Esophagus muscularis mucosa (tissue), 4 donors: ENCODE data around the gene GRIA2. TPM values are rescaled to one million over a fixed set of nuclear protein-coding genes. Genes with fewer than 3 reads are reported as not detected.
"Not testable (repeated sequence)": the region's sequence is repeated elsewhere in the genome, so short reads cannot be mapped to it uniquely, and the experiment has no call there.

Experiments
- DNase-seq: peaks from one replicate; pipeline ENCODE4 v3.0.0-alpha.2; 2017; ENCODE audit errors: extremely low spot score
- H3K27ac ChIP-seq, 4 donors: fragments of 200-600 bp; sonication (generic); replicated peaks in 1 of 4; 1 replicate in 3 of 4; 2 replicates in 1 of 4; pipeline ENCODE4 v1.5.1; 2016 to 2019; ENCODE audit warnings: mild to moderate bottlenecking in 1 of 4
- H3K27me3 ChIP-seq, 4 donors: fragments of 200-600 bp; sonication (generic); one replicate each; pipeline versions ENCODE4 v1.5.1 to v1.6.0; 2016 to 2019
- H3K36me3 ChIP-seq, 4 donors: fragments of 200-600 bp; sonication (generic); one replicate each; pipeline ENCODE4 v1.5.1; 2016 to 2019
- H3K4me1 ChIP-seq, 4 donors: fragments of 200-600 bp; sonication (generic); one replicate each; pipeline ENCODE4 v1.5.1; 2016 to 2019
- H3K4me3 ChIP-seq, 4 donors: fragments of 200-600 bp; sonication (generic); 1 replicate in 2 of 4; 2 replicates in 2 of 4; pipeline ENCODE4 v1.5.1; 2016 to 2019; ENCODE audit warnings: mild to moderate bottlenecking in 4 of 4, moderate library complexity in 1 of 4
- H3K9me3 ChIP-seq, 4 donors: fragments of 200-600 bp; sonication (generic); 1 replicate in 3 of 4; 2 replicates in 1 of 4; pipeline ENCODE4 v1.5.1; 2016 to 2019
- CTCF ChIP-seq, 3 experiments: fragments of 200-600 bp in 2 of 3; fragments of 450-650 bp in 1 of 3; sonication (generic) in 2 of 3; IDR thresholded peaks; one replicate each; pipeline ENCODE4 v1.5.1; 2017 to 2019; ENCODE audit warnings: antibody characterized with exemption in 3 of 3, mild to moderate bottlenecking in 2 of 3, moderate library complexity in 1 of 3
- EP300 ChIP-seq: sonication (generic); formaldehyde crosslinking; IDR thresholded peaks from one replicate; pipeline ENCODE4 v1.6.1; 2017; ENCODE audit warnings: antibody characterized with exemption
- POLR2A ChIP-seq: fragments of 450-650 bp; IDR thresholded peaks from one replicate; pipeline ENCODE4 v1.6.1; 2017; ENCODE audit warnings: antibody characterized with exemption, moderate library complexity, mild to moderate bottlenecking, low read depth
- POLR2AphosphoS5 ChIP-seq, 2 donors: sonication (generic); formaldehyde crosslinking; IDR thresholded peaks; one replicate each; pipeline ENCODE4 v1.6.1; 2017; ENCODE audit warnings: antibody characterized with exemption in 2 of 2
- WGBS: methylation state at CpG from one replicate; pipeline ENCODE4 v1.1.5; 2018; 5-methylcytosine and 5-hydroxymethylcytosine counted together
- intact Hi-C: fragments of 100-400 bp; cut with DNase I; formaldehyde crosslinking; loops from one replicate; pipeline ENCODE4 v1.15.1; 2023
- total RNA-seq, 4 donors: library from RNA; depleted of rRNA; stranded (reverse); fragments of >200 nt; gene quantifications; one replicate each; pipeline versions ENCODE4 v1.1.0 to v1.2.1, GENCODE V29; 2016

The GRIA2 gene
- total RNA-seq, 4 donors from 2014 or later: 0.06 to 0.50 (median 0.06) TPM; not detected in 1

DNA sequence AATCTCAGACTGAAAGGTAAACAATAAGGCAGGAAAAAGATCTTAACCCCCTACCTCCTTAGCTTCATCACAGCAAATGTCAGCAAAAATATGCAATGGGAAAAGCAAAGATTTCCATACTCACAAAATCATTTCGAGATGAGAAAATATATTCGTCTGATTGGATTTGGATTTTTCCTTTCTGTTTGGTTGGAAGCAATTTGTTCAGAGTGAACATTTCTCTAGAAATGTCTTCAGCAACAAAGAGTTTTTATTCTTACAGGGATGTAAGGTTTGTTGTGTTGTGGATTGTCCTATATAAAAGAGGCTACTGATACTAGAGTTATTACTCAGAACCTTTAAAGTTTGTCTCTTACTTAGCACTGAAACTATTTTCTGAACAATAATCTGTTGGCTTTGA, 23.8 kb downstream of the GRIA2 start:
- H3K27me3 ChIP-seq: no peaks in the 10 kb centered on the region
- intact Hi-C loops: no loop called here
- H3K9me3 ChIP-seq: no peaks in the 10 kb centered on the region
- no peaks in the 10 kb centered on the region for H3K36me3 ChIP-seq
- 62% methylated on average over 2 of the region's 2 CpGs for WGBS
- TF ChIP-seq POLR2A (no peak), CTCF (IDR thresholded peaks at IDR 0.05) (no peak), EP300 (no peak), POLR2AphosphoS5 (IDR thresholded peaks at IDR 0.05) (no peak)
- no peaks in the 10 kb centered on the region for H3K4me1 ChIP-seq
- no peak overlapping the region for H3K27ac ChIP-seq
- no peak for DNase-seq
- no peak overlapping the region for H3K4me3 ChIP-seq

DNA sequence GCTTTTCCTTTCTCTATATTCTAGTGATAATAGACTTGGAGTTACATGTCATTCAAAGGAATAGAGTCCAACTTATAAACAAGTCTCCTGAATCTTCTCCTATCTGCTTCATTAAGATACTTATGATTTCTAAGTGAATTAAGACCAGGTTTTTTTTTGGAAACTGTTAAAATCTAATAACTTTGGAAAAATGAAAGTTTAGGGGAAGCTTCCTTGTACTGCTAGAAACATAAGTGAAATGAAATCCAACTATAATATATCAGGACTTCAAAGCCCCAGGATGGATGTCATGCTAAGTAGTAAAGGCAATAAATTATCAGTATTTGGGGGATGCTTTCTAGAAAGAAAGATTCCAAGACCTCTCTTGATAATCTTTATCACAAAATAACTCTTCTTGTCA, 24.8 kb downstream of the GRIA2 start:
- no peak overlapping the region for H3K4me3 ChIP-seq
- H3K27ac ChIP-seq: no peak overlapping the region
- TF ChIP-seq EP300 (no peak), POLR2A (no peak), CTCF (IDR thresholded peaks at IDR 0.05) (no peak), POLR2AphosphoS5 (IDR thresholded peaks at IDR 0.05) (no peak)
- no peak for DNase-seq
- intact Hi-C loops: no loop called here
- H3K36me3 ChIP-seq: no peaks in the 10 kb centered on the region
- no peaks in the 10 kb centered on the region for H3K9me3 ChIP-seq
- no peaks in the 10 kb centered on the region for H3K27me3 ChIP-seq
- no peaks in the 10 kb centered on the region for H3K4me1 ChIP-seq

- Histone ChIP-seq H3K27ac (no peak overlapping the region), H3K27me3 (no peaks in the 10 kb centered on the region), H3K9me3 (no peaks in the 10 kb centered on the region), H3K4me3 (no peak overlapping the region), H3K36me3 (no peaks in the 10 kb centered on the region), H3K4me1 (no peaks in the 10 kb centered on the region)
- no peak for DNase-seq
- TF ChIP-seq POLR2AphosphoS5 (IDR thresholded peaks at IDR 0.05) (no peak), EP300 (no peak), POLR2A (no peak), CTCF (IDR thresholded peaks at IDR 0.05) (no peak)
- intact Hi-C loops: no loop called here
Measured at GRCh38 chr4:157246964-157247363, 26.4 kb downstream of the GRIA2 start.

GRCh38 chr4:157258165-157258564, 37.6 kb downstream of the GRIA2 start:
- intact Hi-C loops, H3K27ac ChIP-seq, H3K4me1 ChIP-seq, DNase-seq, H3K4me3 ChIP-seq, H3K36me3 ChIP-seq, H3K27me3 ChIP-seq: not testable (repeated sequence)
- 99% methylated on average over 6 of the region's 6 CpGs for whole genome bisulfite sequencing
- peaks cover 0 to 13% (median 6%) of the 10 kb centered on the region in 4 donors for H3K9me3 ChIP-seq

GRCh38 chr4:157265281-157265680, 44.8 kb downstream of the GRIA2 start:
- no peaks in the 10 kb centered on the region for H3K4me1 ChIP-seq
- 53% methylated on average over 2 of the region's 2 CpGs for WGBS
- H3K27me3 ChIP-seq: no peaks in the 10 kb centered on the region
- TF ChIP-seq EP300 (no peak), POLR2AphosphoS5 (IDR thresholded peaks at IDR 0.05) (no peak), CTCF (IDR thresholded peaks at IDR 0.05) (no peak), POLR2A (no peak)
- intact Hi-C loops: no loop called here
- no peak for DNase-seq
- H3K27ac ChIP-seq: no peak overlapping the region
- H3K36me3 ChIP-seq: no peaks in the 10 kb centered on the region
- H3K4me3 ChIP-seq: no peak overlapping the region
- H3K9me3 ChIP-seq: no peaks in the 10 kb centered on the region
